ENCODE measurements around the gene CFAP65. TPM values are rescaled to one million over a fixed set of nuclear protein-coding genes. Genes with fewer than 3 reads are reported as not detected.

Gene CFAP65
- total RNA-seq, 1 donor from 2014 or later = not detected

DNA sequence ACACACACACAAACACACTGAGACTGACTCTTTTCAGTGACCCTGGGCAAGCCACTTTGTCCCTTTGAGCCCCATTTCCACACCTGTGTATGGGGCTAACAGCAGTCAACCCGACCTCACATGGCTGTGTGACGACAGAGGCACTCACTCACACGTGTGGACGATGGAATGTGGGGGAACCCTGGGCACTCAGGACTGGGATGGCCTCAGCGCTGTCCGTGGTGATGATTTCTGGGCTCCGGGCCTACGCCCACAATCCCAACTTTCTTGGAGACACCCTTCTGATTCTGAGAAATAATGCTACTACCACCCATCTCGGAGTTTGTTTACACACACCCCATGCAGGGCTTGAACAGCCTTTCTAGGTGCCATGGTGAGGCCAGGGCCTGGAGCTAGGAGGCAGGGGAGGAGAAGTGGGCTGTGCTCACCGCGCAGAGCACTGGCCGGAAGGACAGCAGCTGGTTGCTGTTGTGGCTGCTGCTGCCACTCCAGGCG is 49.6 kb downstream of the CFAP65 start:
- no peak for ATAC-seq

DNA sequence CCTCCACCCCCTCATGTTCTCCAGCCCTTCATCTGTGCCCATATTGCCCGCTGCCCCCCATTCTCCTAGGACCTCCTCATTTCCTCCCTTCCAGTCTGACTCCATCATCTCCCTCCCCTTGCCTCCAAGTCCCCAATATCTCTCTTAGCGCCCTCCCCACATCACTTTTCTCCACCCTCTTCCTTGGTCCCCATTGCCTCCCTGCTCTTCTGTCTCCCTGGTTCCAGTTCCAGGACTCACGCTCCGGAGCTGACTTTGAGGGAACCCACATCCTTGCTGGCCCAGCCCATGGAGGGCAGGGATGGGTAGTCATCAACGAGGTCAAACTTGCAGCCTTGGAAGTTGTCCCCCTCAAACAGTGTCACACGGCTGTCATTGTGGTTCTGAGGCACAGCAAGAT is 50.7 kb downstream of the CFAP65 start:
- ATAC-seq = no peak

DNA sequence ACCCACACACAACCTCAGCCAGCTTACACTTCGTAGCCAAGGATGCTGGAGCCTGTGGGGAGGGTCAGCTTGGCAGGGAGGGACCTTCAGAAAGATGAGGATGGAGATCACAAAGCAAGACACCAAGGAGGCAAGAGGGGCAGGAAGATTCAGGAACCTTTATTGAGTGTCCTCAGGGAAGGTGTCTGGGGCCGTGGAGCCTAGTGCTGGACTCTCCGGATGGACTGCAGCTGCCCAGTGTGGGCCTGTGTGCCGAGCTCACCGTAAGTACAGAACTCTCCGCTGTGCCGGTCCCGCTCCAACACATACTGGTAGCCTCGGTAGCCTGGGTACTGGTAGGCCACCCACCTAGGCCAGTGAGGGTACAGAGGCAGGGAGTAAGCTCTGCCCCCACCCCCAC is 51.3 kb downstream of the CFAP65 start:
- no peak for ATAC-seq

DNA sequence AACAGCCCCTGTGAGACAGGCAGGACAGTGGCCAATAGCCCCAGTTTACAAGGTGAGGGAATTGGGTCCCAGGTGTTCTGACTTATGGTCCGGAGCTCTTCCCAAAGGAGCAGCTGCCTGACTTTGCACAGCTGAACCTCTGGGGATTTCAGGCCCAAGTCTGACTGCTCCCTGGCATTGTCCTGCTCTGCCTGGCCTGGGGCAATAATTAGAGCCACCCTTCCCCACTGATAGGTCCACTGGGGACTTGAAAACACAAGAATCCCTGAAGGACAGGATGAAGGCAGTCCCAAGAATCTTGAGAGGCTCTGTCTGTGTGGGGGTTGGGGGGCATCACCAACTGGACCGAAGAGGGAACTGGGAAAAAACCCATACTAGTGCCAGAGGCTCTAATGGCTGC is 52.7 kb downstream of the CFAP65 start:
- no peak for ATAC-seq

DNA sequence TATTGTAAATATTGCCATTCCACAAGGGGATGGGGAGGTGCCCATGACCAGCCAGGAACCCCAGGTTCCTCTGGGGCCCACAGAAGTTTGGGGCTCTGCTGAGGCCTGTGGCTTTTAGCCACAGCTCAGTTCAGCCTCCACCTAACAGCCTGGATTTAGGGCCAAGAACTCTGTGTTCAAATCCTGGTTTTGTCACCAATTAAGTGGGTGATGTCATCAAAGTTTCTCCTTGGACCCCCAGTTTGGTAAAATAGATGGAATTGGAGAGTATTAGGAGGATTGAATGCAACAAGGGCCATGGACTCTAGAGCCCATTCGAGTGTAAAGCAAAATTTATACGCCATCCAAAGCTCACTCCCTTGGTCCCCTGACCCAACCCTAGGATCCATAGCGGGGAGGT is 53.2 kb downstream of the CFAP65 start:
- ATAC-seq = no peak

DNA sequence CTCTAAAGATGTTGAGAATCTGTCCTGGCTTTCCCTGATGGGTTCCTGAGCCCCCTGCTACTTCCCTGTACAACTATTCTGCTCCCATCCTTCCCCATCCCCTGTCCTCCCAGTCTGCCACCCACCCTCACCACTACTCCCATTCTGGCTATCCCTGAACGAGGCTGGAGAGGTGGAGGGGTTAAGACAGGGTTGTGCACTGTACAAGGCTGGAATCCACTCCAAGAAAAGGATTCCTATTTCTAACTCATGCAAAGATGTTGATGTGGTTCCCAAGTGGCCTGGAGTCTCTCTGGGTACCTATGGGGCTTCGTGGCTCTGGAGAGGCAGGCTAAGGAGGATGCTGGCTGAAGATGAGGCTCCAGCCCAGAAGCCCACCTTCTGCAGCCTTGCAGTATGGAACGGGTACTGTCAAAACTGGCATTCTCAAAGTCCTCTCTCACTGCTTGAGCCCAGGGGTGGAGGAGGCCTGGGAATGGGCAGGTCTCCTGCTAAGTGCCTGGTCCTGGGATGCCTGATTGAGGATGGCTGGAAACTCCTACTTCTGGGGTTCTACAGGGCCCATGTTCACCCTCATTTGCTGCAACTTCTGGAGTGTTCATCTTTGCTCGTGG is 55.1 kb downstream of the CFAP65 start:
- no peak for ATAC-seq

DNA sequence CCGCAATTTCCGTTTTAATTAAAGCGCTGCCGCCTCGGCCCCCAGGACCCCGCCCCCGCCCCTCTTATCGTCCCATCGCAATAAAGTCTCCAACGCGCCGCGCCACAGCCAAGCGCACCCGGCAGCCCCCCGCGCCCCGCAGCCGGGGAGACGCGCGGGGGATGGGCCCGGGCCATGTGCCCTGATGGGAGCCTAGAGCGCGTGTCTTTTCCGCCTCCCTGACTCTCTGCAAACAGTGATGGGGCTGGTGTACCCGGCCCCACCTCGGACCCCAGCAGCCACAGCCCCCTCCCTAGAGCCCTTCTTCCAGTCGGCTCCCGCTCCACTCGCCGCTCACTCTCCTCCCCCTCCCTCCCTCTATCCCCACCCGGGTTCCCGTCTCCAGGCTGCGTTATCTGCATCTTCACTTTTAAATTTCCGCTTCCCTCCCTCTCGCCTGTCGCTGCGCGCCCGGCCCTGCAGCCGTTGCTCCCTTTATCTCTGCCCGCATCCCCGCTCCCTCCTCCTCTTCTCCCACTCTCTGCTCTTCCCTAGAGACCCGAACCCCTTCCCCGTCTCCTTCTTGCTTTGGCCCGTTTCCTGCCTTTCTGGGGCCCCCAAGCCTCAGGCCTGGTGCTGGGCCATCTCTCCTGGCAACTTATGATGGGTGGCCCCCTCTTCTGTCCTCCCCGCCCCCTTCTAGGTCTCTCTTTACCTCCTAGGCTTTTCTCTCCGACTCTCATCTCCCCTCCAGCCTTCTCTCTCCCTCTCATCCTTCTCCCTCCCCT is 55.8 kb downstream of the CFAP65 start:
- ATAC-seq = no peak

DNA sequence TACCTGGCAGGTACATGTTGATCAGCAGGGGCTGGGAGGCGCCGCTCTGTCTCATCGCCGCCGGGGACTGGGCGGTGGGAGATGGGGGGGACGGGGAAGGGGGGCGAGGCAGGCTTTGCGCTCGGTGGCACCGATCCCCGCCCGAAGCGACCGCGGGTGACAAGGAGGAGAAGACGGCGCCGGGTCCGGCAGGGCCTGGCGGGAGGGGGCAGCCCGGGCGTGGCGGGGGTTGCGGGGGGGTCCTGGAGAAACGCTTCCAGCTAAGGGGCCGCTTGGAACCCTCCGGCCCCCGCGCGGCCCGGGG is 56.3 kb downstream of the CFAP65 start, which contains the start of gene FEV:
FEV (minus strand) TSS at position 164 of the 304 bp plus-strand sequence; CDS start at position 55, 109 bp downstream.
- no peak for ATAC-seq

DNA sequence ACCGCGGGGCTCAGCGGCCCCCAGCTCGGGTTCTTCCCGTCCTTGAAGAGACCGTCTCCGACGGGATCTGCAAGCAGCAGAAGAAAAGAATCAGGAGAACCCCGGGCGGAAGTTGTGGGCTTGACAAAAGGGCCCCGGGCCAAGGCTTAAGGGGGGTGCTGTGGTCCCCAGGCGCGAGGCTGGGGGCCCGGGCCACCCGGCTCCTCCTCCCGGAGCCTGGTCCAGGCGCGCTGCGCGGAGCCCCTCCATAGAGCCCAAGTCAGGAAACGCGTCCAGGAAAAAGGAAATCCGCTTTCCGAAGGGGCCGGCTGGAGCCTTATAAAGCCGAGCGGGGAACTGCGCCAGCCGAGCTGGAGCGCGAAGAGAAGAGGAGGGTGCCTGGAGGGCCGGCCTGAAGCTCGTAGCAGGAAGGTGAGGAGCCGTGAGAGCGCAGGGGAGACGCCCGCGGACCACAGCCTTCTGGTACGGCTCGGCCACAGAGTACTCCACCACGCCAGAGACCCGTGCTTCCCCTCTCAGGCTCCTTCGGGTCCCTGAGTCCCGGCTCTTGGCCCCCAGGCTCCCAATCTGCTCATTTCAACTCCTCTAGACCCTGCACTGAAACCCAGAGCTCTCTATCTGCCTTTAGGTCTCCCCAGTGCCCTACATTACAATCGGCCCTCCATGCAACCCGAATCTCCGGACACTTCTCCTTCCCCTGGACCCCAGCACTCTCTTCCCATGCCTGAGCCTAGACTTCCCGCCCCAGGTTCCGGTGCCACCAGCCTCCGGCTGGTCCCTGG is 56.9 kb downstream of the CFAP65 start:
- ATAC-seq = no peak

DNA sequence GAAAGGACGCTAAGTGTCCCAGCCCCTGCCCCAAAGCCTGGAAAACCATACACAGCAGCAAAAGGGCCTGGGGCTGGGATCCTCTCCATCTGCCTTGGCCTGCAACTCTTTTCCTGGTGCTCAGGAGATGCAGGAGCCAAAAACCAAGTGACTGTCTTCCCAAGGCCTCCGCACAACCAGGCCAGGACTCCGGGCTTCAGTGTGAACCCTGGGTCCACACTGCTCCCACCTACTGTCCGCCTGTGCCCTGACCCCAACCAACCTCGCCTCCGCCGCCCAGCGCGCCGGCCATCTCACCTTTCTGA is 57.4 kb downstream of the CFAP65 start:
- ATAC-seq = no peak

DNA sequence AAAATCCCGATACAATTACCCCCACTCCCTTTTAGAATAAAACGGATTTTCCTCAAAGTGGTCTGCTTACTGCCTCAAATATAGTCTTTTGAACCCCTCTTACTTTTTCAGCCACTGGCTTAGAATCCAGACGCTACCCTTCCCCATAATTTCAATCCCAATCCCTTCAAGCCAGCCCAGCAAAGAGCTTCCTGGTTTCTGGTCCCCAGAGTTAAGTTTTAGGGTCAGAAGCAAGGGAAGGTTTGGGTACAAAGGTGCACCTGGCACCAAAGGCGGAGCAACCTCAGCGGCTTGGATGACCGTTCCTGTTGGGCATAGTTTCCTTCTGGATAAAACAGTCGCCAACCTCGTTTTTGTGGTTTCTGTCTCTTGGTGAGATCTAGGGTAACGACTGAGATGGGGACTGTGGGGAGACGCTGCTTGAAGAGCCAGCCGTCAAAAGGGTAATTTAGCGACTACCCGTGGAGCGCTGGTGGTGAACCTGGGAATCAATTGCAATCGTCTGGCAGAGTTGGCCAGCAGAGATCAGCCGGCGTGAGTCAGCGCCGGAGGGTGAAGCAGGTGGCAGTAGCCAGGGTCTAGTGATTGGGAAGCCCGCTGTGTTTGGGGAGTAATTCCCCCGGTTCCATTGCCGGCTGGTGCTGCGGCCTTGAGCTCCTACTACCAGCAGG is 57.9 kb downstream of the CFAP65 start:
- ATAC-seq = no peak

DNA sequence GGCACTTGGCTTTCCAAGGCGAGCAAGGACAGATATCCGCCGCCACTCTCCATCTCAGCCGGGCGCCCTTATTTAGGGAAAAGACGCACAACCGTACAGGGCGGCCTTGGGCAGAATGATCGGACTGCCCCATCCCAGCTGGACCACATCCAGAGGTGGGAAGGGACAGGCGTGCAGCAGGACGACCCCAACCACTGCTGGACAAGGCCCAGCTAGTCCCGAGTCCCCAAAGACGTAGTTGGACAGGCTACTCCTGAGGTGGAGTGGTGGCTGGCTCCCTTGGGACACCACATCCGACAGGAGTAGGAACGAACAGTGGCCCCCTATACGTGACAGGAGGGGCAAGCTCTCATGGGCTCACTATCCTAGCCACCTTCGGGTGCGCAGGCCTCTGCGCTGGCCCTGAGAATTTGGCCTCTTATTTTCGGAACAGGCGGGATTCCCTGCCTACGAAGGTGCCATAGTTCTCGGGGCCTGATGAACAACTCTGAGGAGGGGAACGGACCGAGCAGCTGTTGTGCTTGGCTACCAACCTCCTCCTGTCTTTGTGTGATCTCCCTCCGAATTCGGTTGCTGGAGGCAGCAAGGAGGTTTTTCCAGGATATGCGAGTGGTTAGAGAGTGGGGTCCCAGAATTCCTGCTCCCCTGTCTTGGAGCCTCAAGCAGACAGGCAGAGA is 58.6 kb downstream of the CFAP65 start:
- ATAC-seq = no peak

DNA sequence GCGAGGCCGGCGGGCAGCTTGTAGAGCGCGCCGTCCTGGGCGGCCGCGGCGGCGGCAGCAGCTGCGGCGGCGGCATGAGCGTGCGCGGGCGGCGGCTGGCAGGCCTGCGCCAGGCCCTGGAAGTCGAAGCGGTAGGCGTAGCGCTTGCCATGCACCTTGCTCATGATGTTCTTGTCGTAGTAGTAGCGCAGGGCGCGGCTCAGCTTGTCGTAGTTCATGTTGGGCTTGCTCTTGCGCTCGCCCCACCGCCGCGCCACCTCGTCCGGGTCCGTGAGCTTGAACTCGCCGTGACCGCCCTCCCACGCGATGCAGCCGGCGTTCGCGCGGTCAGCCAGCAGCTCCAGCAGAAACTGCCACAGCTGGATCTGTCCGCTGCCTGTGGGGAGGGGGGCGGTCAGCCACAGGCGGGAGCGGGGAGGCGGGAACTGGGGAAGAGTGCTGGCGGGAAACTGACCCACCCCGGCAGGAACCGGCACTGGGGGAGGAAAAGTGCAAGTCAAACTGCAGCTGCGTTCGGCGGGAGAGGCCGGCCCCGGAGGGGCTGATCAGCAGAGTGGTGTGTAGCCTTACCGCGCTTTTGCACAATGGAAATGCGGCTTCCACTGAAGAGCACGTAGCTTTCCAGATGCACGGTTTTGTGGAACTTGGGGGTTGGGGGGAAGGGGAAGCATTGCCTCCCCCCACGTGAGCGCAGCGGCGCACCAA is 59.3 kb downstream of the CFAP65 start:
- peak; percentile 70 for ATAC-seq

DNA sequence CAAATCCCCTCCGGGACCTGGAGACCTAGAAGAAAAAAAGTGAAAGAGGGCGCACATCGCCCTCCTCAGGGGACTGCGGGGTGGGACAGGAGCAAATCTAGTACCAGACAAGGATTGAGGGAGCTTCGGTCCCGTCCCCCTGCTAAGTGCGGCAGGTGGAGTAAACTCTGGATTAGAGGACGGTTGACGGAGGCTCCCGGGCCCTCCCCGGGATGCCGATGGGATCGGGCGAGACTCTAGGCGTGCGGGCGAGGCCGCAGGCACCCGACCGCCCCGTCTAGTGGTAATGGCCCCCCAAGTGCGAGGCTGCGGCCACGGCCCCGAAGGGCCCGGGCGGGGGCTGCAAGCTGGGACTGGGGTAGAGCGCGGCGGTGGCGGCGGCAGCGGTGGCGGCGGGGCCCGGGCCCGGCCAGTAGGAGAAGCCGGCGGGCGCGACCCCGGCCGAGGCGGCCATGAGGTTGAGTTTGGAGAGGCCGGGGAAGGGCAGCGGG is 59.9 kb downstream of the CFAP65 start:
- no peak for ATAC-seq

DNA sequence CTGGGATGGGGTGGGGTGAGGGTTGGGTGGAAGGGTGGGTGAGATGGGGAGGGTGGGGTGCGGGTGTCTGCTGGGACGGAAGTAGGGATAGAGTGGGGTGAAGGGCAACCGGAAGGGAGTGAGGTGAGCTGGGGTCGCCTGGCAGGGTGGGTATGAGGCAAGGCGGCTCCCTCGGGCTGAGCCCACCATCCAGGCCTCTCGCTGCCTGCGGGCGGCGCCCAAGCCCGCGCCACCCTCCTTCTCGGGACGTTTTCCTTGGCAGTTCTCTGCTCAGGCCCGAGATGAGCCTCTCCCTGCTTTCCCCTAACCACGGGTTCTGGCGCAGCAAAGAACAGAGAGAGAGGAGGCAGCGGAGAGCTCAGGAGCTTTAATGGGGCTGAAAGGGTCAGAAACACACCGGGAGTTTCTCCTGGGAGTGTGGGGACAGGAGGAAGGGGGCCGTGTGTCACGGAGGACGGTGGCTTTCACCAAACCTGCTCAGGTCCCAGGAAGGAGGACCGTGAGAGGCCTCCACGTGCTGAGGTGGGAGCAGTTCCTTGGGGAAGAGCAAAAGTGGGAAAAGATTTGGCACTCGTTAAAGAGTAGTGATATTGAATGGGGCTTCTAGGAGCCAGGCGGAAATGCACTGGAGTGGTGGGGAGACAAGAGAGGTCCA is 60.5 kb downstream of the CFAP65 start:
- ATAC-seq = no peak

DNA sequence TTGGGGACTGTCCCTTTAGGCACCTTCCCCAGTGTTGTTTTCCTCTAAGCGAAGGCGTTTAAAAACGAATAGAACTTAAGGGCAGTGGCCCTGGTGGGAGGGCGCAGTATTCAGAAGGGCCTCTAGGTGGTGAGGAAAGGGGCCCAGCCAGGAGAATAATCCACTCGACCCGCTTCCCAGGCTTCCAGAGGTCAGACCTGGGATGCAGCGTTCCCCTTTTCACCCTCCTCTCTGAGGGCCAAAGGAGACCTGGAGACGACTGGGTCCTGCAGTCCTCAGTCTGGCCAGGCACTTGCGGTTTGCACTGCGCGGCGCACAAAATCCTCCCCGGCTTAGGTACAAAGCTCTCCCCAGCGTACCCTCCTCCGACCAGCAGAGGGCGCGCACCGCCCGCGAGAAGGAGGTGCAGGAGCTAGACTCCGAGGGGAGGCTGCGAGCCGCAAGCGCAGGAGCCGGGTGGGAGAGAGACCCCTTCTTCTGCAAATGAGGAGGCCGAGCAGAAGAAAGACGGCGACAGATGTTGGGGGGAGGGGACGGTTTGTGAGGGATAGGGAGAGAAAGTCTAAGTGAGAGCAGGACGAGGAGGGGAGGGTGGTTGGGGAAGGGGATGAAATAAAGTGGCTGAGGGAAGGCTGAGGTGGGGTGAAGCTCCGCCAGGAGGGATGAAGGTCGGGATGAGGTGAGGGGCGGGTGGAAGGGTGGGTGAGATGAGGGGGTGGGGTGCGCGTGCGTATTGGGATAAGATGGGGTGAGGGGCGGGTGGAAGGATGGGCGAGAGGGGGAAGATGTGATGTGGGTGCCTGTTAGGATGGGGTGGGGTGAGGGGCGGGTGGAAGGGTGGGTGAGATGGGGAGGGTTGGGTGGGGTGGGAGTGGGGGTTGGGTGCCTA is 61.2 kb downstream of the CFAP65 start:
- ATAC-seq = peak; percentile 87

DNA sequence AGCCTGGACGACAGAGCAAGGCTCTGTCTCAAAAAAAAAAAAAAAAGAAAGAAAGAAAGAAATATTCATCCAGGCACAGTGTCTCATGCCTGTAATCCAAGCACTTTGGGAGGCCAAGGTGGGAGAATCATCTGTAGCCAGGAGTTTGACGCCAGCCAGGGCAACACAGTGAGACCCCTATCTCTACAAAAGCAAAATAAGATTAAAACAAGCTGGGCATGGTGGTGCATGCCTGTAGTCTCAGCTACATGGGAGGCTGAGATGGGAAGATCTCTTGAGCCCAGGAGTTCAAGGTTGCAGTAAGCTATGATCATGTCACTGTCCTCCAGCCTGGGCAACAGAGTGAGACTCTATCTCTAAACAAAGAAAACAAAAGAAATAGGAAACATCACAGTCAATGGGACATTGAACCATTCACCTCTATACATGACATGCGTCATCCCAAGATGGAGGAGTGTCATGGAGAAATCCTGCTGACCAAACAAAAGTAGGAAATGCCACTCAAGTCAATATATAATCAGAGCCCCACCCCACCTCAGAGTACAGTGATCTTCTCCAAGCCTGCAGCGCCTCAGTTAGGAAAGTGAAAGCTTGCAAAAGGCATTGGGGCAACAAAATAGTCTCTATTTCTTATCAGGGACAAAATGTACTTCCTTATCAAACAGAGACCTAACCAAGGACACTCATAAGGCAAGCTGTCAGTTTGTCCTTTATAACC is 66.1 kb downstream of the CFAP65 start:
- no peak for ATAC-seq

DNA sequence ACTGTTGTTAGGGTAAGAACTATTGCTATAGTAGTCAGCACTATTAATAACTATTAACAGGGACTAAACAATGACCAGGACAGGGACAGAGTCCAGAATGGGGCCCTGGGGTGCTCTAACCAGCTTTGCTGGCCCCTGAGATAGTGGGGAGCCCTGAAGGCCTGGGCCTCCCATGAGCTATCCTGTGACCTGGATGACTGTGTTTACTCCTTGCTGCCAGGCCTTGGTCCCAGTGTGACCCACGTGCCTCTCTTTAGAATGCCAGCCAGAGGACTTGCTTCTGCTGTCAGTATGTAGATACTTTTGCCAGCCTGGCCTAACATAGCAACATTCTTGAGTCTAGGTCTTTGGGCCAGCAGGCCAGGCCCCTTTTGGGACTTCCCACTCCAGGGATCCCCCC is 70.4 kb downstream of the CFAP65 start:
- no peak for ATAC-seq

DNA sequence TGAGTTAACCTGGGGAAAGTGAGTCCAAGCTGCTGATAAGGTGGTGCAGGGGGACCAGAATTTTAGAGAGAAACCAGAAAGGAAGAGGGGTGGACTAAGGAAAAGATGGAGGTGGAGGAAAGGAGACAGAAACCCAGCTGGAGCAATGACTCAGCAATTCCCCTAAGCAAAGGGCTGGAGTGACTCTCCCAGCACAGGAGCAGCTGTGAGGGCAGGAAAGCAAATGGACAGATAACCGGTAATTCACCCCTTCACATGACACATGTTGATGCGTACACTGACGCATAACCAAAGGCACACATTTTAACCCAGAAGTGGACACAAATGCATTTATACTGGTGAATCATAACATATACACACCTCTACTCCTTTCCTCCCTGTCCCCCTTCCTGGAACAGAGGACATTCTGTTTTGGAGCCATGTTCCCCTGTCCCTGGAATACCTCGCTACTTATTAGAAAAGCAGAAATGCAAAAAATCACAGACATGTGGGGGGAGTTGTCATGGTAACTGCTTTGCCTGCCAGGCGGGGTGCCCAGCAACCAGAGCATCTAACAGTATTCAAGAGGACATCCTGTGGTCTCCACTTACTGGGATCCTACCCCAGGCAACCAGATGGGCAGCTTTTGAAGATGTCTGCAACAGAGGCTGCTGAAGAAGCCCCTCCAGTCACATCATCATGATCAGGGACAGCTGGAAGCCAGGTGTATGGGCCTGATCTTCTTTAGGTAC is 77.1 kb downstream of the CFAP65 start:
- peak; percentile 31 for ATAC-seq

Data from esophagus mucosa (tissue), 1 donor.